GM20431 (cell line): ENCODE data around the gene DTHD1.

Experiments
- in situ Hi-C: fragments of 300-500 bp; cut with MseI, MboI; formaldehyde crosslinking; loops from one replicate; pipeline ENCODE4 v1.15.0; 2020; ENCODE audit warnings: low sequenced_read_pairs; ENCODE audit not compliant: unreplicated experiment

The DTHD1 gene

DNA sequence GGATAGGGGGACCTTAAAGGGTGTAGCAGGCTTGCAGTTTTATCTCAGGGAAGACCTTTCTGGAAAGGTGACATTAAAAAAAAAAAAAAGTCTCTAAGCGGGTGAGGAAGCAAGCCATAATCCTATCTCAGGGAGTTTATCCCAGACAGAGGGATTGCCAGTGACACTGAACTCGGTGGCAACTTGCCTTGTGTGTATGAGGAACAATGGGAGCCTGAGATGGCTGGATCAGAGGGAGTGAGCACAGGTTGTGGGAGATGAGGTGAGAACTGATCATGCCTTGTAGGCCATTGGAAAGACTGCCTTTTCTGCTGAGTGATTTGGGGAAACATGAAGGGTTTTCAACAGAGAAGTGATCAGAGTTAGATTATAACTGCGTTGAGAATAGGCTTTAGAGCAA lies 31.1 kb downstream of the DTHD1 start:
- in situ Hi-C loops = no loop called here

DNA sequence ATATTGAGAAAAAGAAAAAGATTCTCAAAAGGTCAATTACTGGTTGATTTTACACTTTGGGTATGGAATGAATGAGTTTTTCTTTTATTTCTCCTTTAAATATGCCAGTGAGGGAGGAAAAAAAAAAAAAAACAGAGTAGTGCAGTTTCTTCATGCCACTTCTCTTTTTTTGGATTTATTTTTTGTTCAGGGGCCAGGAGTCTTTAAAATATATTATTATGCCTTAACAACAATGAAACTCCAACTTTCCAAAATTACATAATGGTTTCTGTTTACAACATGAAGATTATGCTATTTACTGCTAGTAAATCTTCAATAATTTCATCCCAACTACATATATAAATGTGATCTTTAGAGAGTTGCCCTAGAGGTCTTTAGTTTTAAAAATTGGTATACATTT lies 31.9 kb downstream of the DTHD1 start:
- in situ Hi-C loops = no loop called here

DNA sequence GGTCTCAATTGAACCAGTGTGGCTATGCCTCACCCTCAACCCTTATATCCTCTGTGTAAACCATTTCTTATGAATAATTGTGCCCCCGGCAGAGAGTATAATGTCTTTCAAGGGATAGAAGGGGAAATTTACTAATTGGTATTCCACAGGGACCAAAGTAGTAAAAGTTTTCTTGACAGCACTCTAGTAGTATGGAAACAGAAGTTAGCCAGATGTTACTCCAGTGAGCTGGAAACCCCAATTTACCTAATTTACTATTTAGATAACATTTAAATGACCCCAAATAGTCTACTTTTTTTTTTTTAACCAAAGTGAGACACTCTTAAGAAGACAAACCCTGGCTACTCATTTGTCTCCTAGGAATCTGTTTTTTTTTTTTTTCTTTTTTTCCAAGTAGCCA lies 32.3 kb downstream of the DTHD1 start:
- in situ Hi-C loops = no loop called here

DNA sequence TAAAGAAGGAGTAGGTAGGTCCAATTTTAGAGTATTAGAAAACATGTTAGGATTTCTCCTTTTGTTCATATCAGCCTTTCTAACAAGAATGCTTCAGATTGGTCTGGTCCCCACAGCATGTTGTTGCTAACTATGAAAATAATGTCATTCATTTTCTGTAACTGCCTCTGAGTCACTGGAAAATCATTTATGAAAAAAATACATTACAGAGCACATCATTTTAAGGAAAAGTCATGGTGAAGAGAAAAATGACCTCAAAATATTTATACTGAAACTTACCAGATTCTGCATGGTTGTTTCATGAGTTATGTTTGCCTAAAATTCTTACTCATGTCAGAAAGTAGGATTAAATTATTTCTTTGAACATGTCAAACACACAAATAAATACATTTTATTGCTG lies 35.2 kb downstream of the DTHD1 start:
- in situ Hi-C loops = no loop called here

DNA sequence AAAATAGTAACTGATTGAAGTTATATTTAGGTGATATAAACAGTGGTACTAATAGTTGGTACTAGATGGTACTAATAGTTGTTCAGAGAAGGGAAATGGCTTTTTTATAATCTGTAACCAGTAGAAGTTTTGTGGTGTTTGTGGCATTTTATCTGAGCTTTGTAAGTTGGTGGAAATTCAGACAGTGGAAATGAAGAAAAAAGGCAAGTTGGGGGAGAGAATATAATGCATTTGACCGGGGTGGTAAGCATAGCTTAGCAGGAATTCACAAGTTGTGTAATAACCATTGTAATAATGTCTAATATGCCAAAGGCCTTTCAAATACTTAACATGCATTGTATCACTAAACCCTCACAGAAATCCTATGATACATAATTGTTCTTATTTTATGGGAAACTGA lies 36.3 kb downstream of the DTHD1 start:
- in situ Hi-C loops = no loop called here

DNA sequence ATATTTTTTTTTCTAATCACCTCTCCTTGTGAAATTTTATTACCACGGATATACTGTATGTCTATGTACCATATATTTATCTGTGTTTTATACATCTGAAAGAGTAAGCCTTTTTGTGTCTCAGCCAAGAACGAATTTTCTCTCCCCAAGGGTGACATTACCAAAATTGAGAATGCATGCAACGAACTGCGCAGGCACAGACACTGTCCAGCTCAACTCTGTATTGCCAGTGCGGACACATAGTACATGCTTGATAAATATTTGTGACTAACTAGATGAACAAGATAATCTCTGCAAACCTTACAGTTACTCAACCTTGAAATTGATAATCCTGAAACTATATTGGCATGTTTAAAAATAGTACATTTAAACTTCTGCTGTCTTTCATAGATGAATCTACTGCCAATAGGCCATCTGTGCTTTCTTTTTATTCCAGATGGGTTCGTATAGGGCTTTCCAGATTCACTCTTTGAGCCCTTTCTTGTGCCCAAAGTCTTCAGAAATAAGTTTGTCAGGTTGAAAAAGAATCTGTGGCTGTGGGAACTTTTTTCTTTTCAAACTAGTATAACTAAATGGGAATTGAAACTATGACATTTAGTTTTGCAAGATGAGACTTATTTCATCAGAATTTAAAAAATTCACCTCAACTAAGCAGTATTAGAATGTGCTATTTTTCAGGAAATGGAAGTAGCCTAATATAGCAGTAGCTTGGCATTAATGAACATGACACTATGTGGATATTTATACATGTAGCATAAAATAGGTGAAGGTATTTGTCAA lies 38.9 kb downstream of the DTHD1 start:
- in situ Hi-C loops = no loop called here

DNA sequence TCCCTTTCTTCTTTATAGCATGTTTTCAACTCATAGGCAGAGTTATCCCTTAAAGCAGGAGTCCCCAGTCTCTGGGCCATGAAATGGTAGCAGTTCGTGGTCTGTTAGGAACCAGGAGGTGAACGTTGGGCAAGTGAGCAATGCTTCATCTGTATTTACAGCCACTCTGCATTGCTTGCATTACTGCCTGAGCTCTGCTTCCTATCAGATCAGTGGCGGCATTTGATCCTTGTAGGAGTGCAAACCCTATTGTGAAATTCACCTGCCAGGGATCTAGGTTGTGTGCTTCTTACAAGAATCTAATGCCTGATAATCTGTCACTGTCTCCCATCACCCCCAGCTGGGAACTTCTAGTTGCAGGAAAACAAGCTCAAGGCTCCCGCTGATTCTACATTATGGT lies 39.8 kb downstream of the DTHD1 start:
- in situ Hi-C loops = no loop called here

DNA sequence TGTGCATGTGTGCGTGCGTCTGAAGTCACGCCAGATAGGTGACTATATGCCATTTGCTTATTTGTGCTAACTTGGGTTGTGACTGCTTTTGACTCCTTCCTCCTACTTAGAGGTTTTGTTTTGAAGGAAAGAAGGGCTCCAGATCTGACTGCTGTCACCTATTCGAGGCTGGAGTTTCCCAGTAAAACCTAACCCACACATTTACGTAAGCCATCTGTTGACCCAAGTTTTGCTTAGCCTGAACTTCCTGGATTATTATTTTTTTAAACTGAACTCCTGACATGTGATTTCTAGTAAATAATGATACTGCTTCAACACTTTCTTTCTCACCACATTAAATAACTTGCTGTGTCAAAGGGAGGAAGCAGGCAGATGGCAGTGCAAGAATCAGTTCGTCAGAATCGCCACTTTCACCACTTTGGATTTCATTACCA lies 41.5 kb downstream of the DTHD1 start:
- in situ Hi-C loops = no loop called here

DNA sequence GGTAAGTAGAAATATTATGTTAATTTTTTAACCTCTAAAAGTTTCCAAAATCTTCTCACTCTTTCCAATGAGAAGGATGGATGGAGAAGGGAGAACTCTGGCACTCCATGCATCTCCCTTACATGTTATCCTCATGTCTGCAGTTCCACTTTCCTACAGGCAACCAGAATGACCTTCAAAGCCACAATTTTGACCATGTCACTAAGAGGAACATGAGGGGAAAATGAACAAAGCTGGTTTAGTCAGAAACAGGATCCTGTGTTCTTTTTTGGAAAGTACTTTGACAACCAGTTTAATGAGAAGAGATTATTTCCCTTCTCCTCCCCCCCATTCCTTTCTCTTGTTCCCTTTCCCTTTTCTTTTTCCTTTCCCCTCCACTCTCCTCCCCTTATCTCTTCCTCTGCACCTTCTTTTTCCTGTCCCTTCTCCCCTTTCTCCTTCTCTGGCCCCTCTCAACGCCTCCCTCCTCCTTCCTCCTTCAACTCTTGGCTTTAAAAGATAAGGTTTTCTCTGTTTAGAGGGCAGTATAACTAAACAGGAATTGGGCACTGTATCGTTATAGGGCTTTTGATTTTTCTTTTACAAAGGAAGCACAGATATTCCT lies 42.5 kb downstream of the DTHD1 start:
- in situ Hi-C loops = no loop called here

DNA sequence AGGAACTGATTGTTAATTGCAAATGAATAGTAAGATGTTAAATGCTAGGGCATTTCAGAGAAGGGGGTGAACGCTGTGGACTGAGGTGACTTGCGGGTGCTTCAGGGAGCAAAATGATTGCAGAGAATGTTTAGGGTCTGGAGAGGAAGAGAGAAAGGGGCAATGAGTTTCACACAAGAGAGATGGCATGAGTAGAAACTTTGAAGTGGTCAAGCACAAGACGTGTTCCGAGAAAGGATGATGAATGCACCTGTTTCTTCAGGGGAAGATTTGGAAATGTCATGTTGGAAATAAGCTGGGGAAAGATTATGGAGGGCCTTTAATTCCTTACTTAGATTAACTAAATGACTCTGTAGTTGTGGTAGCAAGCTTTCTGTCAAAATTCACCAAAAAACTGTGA lies 43.4 kb downstream of the DTHD1 start:
- in situ Hi-C loops = no loop called here

DNA sequence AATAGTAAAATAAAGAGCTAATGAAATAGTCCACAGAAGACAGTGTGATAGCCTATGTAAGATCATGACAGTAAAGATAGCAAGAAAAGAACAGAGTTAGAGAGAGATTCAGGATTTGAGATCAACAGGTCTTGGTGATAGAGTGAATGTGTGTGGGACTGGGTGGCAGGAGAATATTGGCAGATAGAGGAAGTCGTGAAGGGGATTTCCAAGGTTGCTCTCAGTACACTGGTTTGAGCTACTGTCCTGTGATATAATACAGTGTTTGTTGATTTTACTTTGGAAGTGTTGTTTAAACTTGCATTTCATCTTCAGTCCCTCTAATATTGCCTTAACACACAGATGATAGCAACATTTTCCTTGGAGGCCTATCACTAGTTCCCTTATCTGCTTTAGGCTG lies 44.1 kb downstream of the DTHD1 start:
- in situ Hi-C loops = no loop called here

DNA sequence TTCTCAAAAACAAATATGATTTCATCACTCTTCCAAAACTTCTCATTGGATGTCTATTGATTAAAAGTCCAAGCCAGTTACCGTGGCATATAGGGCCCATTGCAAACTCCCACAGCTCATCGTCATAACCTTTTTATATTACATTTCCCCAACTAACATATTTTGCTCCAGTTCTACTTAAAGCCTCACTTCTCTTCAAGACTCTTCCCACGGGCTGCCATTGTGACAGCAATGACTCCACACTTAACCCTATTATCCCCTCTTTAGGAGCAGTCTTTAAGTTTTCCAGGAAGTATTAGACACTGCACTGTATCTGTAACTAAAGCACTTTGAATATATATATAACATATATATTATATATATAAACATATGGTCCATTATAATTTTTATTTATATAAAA lies 44.5 kb downstream of the DTHD1 start:
- in situ Hi-C loops = no loop called here

DNA sequence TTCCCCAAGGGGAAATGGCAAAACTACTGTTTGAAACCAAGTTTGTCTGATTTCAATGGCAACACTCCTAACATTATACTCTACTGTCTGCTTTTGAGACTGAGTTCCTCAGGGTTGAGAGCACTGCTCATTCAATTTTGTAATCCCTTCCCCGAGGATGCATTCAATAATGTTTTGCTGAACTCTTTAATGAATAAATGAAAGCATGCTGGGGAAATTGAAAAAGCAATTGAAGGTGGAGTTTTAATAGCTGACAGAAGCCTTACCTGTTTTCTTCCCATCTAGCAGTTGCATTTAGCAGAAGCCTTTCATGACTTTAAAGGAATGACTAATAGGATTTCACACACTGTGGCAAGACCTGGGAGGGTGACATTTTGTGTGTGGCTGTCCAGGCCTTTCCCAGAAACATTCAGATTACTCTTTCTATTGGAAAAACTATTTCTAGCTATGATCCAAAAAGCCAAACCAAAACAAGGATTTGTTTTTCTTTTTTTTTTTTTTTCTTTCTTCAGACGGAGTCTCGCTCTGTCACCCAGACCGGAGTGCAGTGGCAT lies 45.1 kb downstream of the DTHD1 start:
- in situ Hi-C loops = no loop called here

DNA sequence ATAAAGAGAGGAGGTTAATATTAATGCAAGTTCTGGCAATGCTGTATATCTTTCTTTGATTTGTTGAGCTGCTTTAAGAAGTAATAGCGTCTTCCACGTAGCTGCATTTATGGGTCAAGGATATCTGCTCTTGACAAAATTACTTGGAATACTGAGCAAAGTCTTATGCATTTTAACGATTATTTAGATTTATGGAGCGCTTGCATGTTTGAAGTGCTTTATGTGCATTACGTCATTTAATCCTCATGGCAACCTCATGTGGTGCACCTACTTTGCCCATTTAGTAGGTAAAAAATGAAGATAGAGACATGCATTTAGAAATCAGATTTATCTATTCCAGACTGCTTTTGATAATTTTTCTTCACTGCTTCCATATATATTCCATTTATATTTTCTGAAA lies 46.0 kb downstream of the DTHD1 start:
- in situ Hi-C loops = no loop called here

DNA sequence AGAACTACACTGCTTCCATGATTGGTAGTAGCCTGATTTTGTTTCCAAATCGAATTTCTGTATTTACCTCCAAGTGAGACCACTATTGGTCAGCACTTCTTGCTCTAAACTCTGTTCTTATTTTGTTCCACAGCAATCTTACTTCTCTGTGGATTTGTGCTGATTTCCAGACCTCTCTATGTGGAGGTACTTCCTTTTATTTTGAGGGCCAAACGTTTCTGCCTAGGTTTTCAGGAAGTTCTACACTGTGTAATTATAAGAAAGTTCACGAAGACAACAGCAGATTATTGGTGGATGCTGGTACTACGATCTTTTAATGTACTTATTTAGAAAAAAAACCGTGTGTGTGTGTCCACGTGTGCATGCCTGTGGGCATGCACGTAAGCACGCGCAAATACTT lies 46.7 kb downstream of the DTHD1 start:
- in situ Hi-C loops = no loop called here

DNA sequence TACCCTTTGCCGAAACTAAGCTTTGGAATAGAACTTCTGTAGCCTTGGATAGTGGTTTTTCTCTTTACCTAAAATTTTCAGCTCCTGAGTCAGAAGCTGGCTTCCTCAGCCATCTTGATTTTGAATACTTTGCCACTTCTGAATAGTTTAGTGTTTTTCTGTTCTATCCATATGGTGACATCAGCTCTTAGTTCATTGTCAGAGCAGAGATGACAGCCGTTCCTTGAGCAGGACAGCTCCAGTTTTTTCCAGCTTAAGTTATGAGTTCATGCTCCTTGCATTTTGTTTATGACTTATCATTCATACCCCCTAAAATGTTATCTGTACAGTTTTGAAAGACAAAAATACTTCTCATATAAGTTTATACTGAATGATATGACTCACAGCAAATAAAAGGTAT lies 47.8 kb downstream of the DTHD1 start:
- in situ Hi-C loops = no loop called here

DNA sequence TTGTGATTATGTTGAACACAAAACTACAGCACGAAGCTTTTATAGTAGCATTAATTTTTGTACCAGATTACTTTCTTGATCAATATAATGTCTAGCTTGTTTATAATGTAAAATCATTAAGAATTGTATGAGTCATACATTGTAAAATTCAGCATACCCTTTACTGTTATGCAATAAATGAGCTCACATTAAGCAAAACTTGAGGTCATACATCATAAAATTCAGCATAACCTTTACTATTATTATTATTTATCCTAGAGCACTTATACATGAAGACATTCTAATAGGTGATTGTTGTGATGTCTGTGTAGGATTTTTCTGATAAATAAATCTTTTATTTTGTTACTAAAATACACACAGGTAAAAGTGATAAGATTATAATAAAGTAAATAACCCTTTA lies 49.4 kb downstream of the DTHD1 start:
- in situ Hi-C loops = no loop called here

DNA sequence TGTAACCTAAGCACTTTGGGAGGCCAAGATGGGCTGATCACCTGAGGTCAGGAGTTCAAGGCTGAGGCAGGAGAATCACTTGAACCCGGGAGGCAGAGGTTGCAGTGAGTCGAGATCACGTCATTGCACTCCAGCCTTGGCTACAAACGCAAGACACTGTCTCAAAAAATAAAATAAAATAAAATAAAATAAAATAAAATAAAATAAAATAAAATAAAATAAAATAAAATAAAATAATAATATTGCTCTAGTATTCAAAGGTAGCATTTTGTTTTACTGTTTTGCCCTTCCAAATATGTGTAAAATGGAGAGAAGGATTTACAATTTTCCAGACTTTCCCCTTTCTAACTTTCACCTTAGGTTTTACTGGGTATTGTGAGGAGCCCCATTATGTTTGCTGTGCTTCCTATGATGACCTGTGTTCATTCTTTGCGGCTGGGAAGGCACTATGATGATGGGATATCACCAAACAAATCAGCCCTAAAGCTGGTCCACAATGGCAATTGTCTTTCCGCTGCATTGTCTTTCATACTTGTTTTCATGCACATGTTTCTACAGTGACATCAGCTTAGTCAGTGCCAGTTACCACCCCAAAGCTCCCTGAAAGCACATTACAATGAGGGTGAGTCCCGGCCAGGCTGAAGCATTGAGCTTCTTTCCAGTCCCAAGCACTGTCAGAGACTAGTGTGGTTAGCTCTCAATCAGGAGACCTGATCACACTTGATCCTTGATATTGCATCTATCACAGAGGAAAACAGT lies 50.8 kb downstream of the DTHD1 start:
- in situ Hi-C loops = no loop called here

DNA sequence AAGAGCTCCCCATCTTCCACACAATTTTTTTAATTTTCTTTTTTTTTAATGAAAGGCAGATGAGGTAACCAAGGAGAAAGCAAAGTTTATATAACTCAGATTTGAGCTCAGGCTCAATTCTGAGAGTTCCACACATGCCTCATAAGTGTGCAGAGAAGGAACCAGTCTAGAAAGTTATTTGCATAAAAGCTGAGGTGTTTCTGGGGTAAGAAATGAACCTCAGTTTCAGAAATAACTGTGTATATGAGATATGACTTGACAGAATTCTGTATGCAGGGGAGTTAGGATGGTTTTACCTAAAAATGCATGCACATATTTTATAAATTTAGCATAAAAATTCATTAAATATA lies 51.3 kb downstream of the DTHD1 start:
- in situ Hi-C loops = no loop called here

DNA sequence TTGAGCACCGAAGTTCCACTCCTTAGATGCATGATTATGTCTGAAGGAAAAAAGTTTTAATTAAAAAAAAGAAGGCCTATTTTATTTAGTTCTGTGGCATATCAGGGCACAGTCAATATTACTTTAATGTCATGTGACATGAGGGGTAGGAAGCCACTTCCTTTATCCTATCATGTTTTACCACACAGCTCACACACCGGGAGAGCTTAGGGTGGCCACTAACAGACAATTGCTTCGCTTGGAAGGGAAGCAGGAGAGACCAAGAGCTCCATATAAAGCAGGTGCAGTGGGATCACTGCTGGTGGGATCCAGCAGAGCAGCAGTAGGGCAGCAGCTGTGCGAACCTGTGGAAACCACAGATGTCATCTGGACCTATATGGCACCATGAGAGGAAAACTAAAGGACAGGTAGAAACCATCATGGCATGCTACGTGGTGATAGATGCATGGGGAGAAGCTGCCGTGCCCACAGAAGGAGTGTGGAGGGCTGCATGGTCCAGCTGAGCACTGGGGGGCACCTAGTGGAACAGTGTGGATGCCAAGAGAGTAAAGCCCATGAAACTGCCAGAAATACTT lies 52.0 kb downstream of the DTHD1 start:
- in situ Hi-C loops = no loop called here

DNA sequence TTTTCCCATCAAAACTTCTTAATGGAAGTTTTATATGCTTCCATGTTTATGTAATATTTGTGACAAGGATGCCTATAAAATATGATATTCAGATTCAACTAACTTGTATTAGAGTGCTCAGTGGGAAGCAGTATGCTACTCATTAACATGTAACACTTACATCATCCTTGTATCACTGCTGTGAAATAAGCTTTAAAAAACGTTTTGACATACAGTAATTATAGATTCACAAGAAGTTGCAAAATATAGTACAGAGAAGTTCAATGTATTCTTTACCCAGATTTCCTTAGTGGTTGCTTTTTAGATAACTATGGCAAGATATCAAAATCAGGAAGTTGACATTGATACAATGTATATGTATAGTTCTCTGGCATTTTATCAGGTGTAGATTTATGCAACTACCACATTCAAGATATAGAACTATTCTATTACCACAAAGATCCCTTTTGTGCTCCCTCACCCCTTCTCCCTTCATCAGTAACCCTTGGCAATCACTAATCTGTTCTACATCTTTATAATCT lies 56.3 kb downstream of the DTHD1 start:
- in situ Hi-C loops = no loop called here
